Epithelial cell of proximal tubule (primary cell): ENCODE data around the gene TPPP2. TPM values are rescaled to one million over a fixed set of nuclear protein-coding genes. Genes with fewer than 3 reads are reported as not detected.

Experiments
- DNase-seq: peaks from one replicate; pipeline ENCODE4 v3.0.0-alpha.2; 2011; ENCODE audit warnings: low read depth
- H3K4me3 ChIP-seq: 2 replicates; pipeline ENCODE4 v1.5.1; 2011; ENCODE audit warnings: low read depth, mild to moderate bottlenecking, low read length
- CTCF ChIP-seq: conservative IDR thresholded peaks from 2 replicates; pipeline ENCODE4 v1.5.1; 2012; ENCODE audit warnings: low read depth, mild to moderate bottlenecking, low read length
- total RNA-seq: library from RNA; depleted of rRNA; stranded (reverse); fragments of >200 nt; gene quantifications from 2 replicates; pipeline ENCODE4 v1.2.3, GENCODE V29; 2015

Gene TPPP2
- total RNA-seq, 1 donor from 2014 or later, result not detected

- no peak for TF ChIP-seq CTCF
- H3K4me3 ChIP-seq, result no peak overlapping the region
- no peak for DNase-seq
These were observed 48.7 kb downstream of the TPPP2 start for GRCh38 chr14:21078726-21079125.

DNA sequence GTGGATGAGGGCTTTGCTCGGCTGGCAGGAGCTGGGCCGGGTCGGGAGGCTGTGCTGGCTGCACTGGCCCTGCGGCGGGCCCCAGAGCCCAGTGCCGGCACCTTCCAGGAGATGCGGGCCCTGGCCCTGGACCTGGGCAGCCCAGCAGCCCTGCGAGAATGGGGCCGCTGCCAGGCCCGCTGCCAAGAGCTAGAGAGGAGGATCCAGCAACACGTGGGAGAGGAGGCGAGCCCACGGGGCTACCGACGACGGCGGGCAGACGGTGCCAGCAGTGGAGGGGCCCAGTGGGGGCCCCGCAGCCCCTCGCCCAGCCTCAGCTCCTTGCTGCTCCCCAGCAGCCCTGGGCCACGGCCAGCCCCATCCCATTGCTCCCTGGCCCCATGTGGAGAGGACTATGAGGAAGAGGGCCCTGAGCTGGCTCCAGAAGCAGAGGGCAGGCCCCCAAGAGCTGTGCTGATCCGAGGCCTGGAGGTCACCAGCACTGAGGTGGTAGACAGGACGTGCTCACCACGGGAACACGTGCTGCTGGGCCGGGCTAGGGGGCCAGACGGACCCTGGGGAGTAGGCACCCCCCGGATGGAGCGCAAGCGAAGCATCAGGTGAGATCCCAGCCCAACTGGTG lies 51.6 kb downstream of the TPPP2 start:
- no peak for TF ChIP-seq CTCF
- DNase-seq, result no peak

More for the DNA sequence above, 51.6 kb downstream of the TPPP2 start:
- H3K4me3 ChIP-seq, result no peak overlapping the region

Other genes with a start within 250 kb of the TPPP2 start
- 0.14 and 0.81 TPM in 2 replicates for gene RNASE6, start 248.9 kb upstream of the TPPP2 start, total RNA-seq
- 0.40 TPM in 1 of 2 replicates, not detected in the other for gene RNASE1, start 227.4 kb upstream of the TPPP2 start, total RNA-seq
- gene RNASE3, start 138.8 kb upstream of the TPPP2 start, total RNA-seq, result not detected in 2 replicates
- gene RNASE2, start 74.7 kb upstream of the TPPP2 start, total RNA-seq, result not detected in 2 replicates
- 63.5 and 118 TPM in 2 replicates for gene METTL17, start 40.2 kb upstream of the TPPP2 start, total RNA-seq
- not detected in 2 replicates for gene SLC39A2, start 30.9 kb upstream of the TPPP2 start, total RNA-seq
- 6.7 and 16.0 TPM in 2 replicates for gene NDRG2, start 5.2 kb upstream of the TPPP2 start, total RNA-seq
- not detected in 2 replicates for gene RNASE13, start 4.6 kb downstream of the TPPP2 start, total RNA-seq
- gene RNASE7, start 12.1 kb downstream of the TPPP2 start, total RNA-seq, result 0.86 TPM in 1 of 2 replicates, not detected in the other
- not detected in 2 replicates for gene RNASE8, start 27.6 kb downstream of the TPPP2 start, total RNA-seq
- gene ARHGEF40, start 40.1 kb downstream of the TPPP2 start, total RNA-seq, result 24.2 and 42.7 TPM in 2 replicates
- 11.2 and 18.6 TPM in 2 replicates for gene ZNF219, start 68.4 kb downstream of the TPPP2 start, total RNA-seq
- gene TMEM253, start 70.8 kb downstream of the TPPP2 start, total RNA-seq, result 0.43 TPM in 1 of 2 replicates, not detected in the other
- not detected in 2 replicates for gene OR5AU1, start 125.8 kb downstream of the TPPP2 start, total RNA-seq
- 755 and 938 TPM in 2 replicates for gene HNRNPC, start 239.2 kb downstream of the TPPP2 start, total RNA-seq
- gene RPGRIP1, start 249.9 kb downstream of the TPPP2 start, total RNA-seq, result 0.07 TPM in 1 of 2 replicates, not detected in the other